ENCODE results near the gene PEMT.

DNA sequence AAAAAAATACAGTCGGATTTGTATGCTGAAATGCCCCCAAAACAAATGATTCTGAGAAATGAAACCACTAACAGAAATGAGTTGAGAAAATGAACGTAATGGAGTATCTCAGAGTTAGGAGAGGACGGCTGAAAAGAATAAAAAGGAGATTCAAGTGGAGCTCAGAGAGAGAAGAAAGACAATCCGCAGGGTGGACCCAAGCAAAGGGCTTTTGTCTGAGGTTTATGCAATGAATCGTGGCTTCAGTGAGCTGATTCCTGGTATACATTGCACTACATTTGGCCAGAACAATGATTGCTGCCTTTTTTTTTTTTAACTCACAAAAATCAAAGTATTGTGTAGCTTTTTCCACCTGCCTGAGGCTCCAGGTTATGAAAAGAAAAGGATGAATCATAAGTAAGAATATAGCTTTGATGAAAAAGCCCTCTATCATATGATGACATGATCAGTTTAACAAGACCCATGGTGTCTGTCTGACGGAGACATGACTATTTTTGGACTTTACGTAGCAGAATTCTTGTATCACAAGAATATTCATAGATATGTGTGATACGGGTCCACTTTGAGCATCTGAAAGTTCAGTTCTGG is 119.1 kb downstream of the PEMT start:
- no peak for TF ChIP-seq POLR2A (IDR thresholded peaks at IDR 0.05; ENCODE audit: low read depth, low read length)
- no peak for TF ChIP-seq MAZ (IDR thresholded peaks at IDR 0.05; ENCODE audit: borderline replicate concordance, low read depth, low read length)
- TF ChIP-seq, protein P1, sequence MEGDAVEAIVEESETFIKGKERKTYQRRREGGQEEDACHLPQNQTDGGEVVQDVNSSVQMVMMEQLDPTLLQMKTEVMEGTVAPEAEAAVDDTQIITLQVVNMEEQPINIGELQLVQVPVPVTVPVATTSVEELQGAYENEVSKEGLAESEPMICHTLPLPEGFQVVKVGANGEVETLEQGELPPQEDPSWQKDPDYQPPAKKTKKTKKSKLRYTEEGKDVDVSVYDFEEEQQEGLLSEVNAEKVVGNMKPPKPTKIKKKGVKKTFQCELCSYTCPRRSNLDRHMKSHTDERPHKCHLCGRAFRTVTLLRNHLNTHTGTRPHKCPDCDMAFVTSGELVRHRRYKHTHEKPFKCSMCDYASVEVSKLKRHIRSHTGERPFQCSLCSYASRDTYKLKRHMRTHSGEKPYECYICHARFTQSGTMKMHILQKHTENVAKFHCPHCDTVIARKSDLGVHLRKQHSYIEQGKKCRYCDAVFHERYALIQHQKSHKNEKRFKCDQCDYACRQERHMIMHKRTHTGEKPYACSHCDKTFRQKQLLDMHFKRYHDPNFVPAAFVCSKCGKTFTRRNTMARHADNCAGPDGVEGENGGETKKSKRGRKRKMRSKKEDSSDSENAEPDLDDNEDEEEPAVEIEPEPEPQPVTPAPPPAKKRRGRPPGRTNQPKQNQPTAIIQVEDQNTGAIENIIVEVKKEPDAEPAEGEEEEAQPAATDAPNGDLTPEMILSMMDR (conservative IDR thresholded peaks at IDR 0.05; ENCODE audit: low read depth, low read length) = no peak
- TF ChIP-seq FOS (IDR thresholded peaks at IDR 0.05; ENCODE audit: low read depth, low read length) = no peak
- no peak for TF ChIP-seq MXI1 (IDR thresholded peaks at IDR 0.05; ENCODE audit: borderline replicate concordance, low read depth, low read length)
- TF ChIP-seq RFX5 (IDR thresholded peaks at IDR 0.05; ENCODE audit: low read depth, low read length) = no peak

Measured in IMR-90 (cell line).